NCI-H1417 treated with DMSO at 0.1 percent for 48 hours (cell line): ENCODE measurements around the gene EHBP1L1.

Experiments
- DNase-seq: peaks from one replicate; lab custom pipeline; 2025; lab: John Stamatoyannopoulos, UW

Gene EHBP1L1

DNA sequence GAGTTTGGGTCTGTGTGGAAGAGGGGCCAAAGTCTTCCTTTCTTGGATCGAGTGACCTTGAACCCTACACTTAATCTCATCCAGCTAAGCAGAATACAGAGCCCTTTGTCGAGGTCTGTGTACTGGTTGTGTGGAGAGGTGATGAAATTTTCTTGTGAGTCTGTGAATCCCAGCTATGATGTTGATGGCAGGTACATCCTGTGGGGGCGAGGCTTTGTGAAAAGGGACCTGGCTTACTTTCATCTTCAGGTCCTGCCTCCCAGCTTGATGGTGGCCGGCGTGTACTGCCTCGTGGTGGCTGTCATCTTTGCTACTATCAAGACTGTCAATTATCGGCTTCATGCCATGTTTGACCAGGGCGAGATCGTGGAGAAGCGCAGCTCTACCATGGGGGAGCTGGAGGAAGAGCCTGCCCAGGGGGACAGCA lies 40.7 kb downstream of the EHBP1L1 start:
- DNase-seq: no peak

DNA sequence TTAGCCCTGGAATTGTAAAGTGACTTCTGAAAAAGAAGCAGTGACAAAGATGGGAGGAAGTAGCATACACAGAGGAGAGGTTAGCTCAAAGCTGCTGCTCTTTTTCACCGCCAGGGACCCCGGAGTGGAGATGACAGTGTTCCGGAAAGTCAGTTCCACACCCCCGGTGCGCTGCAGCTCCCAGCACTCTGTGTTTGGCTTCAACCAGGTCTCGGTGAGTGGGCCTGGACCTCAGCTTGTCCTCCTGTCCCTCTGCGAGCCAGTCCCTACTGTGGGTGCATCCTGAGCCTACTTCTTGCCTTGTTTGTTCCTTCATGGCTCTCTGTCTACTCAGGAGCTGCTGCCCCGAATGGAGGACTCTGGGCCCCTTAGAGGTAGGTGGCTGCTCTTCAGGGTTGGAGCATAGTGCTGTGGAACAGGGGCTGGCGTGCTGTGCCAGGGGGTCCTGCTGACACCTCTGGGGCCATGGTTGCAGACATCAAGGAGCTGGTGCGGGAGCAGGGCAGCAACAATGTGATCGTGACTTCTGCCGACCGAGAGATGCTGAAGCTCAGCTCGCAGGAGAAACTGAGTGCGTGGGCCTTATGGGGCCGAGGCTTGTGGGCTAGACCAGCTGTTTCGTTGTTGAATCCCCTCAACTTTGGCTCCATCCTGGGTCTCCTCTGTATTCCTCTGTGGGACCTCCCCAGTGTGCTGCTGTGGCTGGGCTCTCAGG lies 41.4 kb downstream of the EHBP1L1 start:
- DNase-seq: no peak

DNA sequence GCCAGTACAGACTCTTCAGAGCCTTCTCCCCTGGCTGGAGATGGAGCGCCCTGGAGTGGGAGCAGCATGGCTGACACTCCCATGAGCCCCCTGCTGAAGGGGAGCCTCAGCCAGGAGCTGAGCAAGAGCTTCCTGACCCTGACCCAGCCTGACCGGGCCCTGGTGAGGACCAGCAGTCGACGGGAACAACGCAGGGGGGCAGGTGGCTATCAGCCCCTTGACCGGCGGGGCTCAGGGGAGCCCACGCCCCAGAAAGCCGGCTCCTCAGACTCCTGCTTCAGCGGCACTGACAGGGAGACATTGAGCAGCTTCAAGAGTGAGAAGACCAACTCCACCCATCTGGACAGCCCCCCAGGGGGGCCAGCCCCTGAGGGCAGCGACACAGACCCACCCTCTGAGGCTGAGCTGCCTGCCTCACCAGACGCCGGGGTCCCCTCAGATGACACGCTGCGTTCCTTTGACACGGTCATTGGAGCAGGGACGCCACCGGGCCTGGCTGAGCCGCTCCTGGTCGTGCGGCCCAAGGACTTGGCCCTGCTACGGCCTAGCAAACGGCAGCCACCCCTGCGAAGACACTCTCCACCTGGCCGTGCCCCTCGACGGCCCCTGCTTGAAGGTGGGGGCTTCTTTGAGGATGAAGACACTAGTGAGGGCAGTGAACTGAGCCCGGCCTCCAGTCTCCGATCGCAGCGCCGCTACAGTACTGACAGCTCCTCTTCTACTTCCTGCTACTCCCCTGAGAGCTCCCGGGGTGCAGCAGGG lies 42.3 kb downstream of the EHBP1L1 start:
- DNase-seq: no peak

DNA sequence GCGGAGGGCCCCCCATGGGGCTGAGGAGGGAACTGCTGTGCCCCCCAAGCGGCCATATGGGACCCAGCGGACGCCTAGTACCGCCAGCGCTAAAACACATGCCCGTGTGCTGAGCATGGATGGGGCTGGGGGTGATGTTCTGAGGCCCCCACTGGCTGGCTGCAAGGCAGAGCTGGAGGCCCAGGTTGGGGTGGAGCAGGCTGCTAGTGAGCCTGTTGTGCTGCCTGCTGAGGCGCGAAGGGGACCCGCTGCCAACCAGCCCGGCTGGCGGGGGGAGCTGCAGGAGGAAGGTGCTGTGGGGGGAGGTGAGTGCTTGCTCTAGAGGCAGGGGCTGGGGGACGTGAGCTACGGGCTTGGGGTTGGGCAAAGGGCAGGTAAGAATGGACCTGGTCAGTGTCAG lies 42.9 kb downstream of the EHBP1L1 start:
- no peak for DNase-seq

DNA sequence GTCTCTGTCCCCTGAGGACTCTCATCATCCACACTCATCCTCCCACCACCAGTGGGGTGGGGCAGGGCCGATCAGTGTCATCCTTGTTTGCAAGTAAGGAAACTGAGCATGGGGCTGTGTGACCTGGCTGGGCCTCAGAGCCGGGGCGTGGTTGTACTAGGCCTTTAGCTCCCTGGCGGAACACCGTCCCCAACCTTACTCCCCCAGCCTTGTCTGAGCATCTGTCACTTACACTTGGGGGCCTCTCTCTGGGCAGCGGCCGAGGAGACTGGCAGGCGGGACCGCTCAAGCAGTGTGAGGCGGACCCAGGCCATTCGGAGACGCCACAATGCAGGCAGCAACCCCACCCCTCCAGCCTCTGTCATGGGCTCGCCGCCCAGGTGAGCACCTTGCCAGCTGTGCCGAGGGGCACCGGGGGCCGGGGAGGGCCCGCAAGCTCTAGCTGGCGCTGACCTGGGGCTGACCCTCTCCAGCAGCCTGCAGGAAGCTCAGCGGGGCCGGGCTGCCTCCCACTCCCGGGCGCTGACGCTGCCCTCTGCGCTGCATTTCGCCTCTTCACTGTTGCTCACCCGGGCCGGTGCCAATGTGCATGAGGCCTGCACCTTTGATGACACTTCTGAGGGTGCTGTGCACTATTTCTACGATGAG lies 43.6 kb downstream of the EHBP1L1 start:
- DNase-seq: no peak

DNA sequence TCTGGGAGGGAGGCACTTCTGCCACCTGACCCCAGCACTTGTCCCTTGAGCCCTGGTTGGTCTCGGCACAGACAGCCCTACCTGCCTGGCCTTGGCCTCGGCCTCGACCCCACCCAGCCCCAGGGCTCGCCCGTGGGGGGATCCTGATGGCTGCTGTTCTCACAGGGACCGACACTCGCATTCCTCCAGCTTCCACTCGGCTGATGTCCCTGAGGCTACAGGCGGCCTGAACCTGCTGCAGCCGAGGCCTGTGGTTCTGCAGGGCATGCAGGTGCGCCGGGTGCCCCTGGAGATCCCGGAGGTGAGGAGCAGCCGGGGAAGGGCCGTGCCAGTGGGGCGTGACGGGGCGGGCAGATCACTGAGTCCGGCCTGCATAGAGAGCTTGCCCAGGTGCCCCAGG lies 44.8 kb downstream of the EHBP1L1 start:
- no peak for DNase-seq

DNA sequence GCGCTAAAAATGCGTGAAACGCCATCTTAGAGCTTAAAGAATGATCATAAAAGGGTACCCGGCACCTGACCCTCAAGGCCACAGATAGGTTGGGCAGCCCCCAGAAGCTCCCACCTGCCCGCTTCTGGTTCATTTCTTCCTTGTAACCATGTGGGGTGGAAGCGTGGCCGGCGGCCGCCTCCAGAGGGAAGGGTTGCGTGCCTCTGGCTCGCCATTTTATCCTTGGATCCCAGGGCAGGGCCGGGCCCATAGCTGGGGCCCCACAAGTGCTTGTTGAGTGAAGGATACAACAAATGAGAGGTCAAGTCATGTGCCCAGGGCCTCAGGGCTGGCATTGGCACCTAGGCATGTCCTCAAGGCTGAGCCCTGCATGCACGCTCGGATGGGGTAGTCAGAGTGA lies 45.6 kb downstream of the EHBP1L1 start:
- no peak for DNase-seq

DNA sequence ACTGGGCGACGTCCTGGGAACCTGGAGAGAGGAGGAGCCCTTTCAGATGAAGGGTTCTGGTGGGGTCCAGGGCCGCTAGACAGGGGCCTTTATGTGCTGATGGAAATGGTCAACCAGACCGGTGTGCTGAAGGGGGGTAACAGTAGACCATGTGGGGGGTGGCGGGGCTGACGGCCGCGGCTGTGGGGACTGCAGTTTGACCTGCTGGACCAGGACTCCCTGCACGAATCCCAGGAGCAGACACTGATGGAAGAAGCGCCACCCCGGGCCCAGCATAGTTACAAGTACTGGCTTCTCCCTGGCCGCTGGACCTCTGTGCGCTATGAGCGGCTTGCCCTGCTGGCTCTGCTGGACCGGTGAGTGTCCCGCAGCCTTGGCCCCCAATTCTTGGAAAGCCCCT lies 46.2 kb downstream of the EHBP1L1 start:
- no peak for DNase-seq

DNA sequence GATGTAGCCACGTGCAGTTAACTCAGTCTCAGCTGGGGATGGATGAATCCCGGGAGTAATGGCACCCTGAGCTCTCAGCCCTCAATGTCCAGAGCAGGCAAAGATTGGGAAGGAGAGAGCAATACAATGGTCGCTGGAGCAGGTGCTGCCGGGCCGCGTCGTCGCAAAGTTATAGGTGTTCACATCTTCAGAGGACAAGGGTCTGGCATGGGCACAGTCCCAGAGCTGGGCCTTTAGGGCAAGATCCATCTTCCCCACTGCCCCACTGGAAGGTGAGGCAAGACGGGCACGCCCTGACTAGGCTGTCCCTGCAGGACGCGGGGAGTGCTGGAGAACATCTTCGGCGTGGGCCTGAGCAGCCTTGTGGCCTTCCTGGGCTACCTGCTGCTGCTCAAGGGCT lies 47.3 kb downstream of the EHBP1L1 start:
- no peak for DNase-seq

DNA sequence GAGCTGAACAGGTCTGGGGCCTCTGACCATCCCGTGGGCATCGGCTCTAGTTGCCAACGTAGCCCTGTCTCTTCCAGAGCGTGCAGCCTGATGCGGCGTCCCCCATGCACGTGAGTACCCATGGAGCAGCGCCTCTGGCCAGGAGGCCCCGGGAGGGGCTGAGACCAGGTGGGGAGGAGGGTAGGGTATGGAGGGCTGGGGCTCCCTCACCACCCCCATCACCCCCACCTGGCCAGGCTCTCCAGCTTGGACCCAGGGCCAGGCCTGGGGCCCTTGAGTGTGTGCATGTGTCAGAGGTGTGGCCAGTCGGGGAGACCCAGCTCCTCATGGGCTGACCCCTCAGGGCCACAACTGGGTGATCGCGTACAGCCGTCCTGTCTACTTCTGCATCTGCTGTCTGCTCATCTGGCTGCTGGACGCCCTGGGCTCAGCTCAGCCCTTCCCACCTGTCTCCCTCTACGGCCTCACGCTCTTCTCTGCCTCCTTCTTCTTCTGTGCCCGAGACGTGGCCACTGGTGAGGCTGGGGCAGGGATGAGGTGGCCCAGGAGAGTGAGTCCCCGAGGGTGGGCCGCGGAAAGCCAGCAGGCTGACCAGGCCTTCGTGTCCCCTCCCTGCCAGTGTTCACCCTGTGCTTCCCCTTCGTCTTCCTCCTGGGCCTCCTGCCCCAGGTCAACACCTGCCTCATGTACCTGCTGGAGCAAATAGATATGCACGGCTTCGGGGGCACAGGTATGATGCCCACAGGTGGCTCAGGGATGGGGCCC lies 48.2 kb downstream of the EHBP1L1 start:
- DNase-seq: no peak

DNA sequence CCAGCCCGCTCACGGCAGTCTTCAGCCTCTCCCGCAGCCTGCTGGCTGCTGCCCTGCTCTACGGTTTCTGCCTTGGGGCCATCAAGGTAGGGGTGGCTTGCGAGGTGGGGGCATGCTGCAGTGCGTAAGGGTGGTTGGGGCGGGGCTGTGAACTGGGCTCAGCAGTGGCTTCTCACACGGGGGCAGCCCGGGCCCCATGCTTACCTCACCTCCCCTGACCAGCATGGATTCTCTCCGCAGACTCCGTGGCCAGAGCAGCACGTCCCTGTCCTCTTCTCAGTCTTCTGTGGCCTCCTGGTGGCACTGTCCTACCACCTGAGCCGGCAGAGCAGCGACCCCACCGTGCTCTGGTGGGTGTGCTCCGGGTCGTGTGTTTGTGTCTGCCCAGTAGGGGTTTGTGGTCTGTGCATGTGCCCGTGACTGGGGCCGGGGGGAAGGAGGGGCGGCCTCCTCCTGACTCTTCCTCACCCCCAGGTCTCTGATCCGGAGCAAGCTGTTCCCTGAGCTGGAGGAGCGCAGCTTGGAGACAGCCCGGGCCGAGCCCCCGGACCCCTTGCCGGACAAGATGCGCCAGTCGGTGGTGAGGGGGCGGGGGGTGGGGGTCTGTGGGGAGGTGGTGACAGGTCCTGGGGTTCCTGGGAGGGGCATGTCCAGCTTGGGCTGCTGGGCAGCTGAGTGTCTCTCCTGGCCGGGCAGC lies 49.2 kb downstream of the EHBP1L1 start:
- no peak for DNase-seq

DNA sequence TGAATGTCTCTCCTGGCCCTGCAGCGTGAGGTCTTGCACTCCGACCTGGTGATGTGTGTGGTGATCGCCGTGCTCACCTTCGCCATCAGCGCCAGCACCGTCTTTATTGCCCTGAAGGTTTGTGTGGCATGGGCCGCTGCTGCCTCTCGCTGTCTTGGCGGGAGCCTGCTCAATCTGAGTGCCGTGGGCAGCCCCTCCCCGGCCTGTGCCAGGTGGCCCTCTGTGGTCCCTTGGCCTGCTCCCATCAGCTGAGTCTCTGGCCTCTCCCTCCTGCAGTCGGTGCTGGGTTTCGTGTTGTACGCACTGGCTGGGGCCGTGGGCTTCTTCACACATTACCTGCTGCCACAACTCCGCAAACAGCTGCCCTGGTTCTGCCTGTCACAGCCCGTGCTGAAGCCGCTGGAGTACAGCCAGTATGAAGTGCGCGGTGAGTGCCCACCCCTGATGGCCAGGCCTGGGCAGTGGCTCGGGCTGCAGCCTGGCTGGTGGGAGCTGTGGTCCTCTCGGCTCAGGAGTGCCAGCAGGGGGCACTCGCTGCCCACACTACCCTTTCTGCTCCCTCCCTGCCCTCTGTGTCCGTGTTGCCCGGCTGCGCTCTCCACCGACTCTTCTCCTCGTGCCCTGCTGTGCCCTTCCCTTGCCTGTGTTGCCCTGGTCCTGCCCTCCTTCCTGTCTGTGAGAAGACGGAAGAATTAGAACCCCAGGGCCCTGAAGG lies 49.9 kb downstream of the EHBP1L1 start:
- no peak for DNase-seq

DNA sequence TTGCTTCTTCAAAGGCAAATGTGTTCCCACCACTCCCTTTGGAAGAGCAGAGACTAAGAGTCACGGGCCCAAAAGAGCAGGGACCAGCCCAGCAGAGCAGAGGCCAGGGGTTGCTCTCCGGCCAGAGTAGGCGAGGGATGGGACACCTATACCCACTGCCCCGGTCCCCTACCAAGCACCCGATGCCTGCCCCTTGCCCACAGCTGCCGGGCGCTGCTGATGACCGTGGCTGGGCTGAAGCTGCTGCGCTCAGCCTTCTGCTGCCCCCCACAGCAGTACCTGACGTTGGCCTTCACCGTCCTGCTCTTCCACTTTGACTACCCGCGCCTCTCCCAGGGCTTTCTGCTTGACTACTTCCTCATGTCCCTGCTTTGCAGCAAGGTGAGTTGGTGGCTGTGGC lies 51.3 kb downstream of the EHBP1L1 start:
- no peak for DNase-seq

DNA sequence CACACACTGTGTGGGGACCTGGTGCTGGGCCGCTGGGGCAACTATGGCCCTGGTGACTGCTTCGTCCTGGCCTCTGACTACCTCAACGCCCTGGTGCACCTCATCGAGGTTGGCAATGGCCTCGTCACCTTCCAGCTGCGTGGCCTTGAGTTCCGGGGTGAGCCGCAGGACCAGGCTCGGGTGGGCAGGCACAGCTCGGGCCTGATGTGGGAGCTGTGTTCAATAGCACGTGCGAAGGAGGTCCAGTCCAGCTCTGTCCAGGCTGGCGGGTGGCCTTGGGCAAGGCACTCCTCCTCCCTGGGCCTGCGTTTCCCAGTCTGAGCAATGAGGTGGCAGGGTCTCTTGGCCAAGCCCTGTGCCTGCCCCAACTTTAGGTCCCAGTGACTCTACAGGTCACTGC lies 53.7 kb downstream of the EHBP1L1 start:
- DNase-seq: no peak

DNA sequence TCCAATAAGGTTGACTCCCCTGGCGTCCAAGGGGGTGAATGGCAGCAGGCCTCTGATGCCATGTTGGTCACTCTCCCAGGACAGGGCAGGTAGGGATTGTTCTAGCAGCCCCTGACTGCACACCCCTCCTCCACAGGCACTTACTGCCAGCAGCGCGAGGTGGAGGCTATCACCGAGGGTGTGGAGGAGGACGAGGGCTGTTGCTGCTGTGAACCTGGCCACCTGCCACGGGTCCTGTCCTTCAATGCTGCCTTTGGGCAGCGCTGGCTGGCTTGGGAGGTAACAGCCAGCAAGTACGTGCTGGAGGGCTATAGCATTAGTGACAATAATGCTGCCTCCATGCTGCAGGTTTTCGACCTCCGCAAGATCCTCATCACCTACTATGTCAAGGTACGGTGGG lies 54.4 kb downstream of the EHBP1L1 start:
- DNase-seq: no peak

DNA sequence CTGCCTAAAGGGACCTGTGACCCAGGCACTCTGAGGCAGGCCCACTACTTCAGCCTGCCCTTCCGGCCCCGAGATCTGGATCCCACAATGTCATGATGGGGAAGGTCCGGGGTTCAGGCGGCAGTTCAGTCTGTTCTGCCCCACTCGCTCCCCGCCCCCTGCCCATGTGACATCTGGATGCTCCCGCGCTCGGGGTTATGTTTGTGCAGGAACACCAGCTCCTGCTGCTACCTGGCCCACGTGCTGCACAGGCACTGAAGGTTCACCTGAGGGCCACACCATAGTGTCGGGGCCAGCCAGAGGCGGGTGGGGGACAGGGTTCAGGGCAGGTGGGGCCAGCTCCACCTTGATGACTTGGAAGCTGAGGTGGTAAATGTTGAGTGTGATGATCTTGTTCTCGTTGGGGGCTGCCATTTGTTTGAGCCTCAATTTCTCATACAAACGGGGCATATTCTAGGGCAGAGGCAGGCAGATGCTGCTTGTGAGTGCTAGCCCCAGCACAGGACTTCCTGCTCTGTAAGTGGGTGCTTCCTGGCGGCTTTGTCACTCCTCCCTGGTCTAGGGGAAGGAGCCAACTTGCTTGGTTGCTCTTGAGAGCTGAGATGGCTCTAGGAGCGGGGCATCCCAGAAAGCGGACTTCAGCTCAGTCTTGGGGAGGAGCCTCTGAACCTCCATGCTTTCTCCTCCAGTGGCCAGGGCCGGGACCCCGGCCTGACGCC lies 57.7 kb downstream of the EHBP1L1 start:
- no peak for DNase-seq

DNA sequence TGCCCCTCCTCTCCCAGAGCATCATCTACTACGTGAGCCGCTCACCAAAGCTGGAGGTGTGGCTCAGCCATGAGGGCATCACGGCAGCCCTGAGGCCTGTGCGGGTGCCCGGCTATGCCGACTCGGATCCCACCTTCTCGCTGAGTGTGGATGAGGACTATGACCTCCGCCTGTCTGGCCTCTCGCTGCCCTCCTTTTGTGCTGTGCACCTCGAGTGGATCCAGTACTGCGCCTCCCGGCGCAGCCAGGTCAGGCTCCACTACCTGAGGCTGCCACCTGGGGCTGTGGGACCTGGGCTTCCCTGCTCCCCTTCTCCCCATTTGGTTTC lies 58.2 kb downstream of the EHBP1L1 start:
- no peak for DNase-seq

DNA sequence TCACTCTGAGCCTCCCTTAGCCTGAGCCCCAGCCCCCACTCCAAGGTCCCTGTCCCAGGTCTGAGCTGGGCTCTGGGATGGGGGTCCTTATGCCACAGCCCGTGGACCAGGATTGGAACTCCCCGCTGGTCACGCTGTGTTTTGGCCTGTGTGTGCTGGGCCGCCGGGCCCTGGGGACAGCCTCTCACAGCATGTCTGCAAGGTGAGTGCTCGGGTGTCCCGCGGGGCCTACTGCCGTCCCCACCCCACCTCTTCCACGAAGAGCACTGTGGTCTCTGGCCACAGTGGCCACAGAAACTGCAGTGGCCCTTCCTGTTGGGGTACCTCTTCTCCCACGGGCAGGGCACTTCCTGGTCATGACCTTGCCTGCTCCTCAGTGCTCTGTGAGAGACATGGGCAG lies 58.6 kb downstream of the EHBP1L1 start:
- DNase-seq: no peak

DNA sequence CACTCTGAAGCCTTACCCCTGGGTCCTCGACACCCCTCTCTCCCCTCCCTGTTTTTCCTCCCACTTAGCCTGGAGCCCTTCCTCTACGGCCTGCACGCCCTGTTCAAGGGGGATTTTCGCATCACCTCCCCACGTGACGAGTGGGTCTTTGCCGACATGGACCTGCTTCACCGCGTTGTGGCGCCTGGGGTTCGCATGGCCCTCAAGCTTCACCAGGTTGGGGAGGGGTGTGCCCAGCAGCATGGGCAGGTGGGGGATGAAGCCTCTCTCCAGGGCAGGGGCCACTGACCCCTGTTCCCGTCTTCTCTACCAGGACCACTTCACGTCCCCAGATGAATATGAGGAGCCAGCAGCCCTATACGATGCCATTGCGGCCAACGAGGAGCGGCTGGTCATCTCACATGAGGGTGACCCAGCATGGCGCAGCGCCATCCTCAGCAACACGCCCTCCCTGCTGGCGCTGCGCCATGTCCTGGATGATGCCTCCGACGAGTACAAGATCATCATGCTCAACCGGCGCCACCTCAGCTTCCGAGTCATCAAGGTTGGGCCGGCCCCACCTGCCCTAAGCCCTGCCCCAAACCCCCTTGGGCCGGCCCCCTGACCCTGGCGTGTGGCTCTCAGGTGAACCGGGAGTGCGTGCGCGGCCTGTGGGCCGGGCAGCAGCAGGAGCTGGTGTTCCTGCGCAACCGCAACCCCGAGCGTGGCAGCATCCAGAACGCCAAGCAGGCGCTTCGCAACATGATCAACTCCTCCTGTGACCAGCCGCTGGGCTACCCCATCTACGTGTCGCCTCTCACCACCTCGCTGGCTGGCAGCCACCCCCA lies 59.3 kb downstream of the EHBP1L1 start:
- no peak for DNase-seq
